ENCODE measurements around the gene ATXN1. TPM values are rescaled to one million over a fixed set of nuclear protein-coding genes. Genes with fewer than 3 reads are reported as not detected.

Gene ATXN1
- total RNA-seq, 4 donors from 2014 or later = 24.9 to 48.0 (median 36.8) TPM

- H3K4me3 ChIP-seq = no peak overlapping the region
- no peaks in the 10 kb centered on the region for H3K27me3 ChIP-seq
- 51 to 52% methylated on average over 3 of the region's 3 CpGs for WGBS, 2 donors
- peaks cover 0 to 5% (median 0%) of the 10 kb centered on the region in 3 donors for H3K36me3 ChIP-seq
- no peaks in the 10 kb centered on the region for H3K9me3 ChIP-seq
- peaks cover 0 to 7% (median 0%) of the 10 kb centered on the region in 4 donors for H3K4me1 ChIP-seq
- no peak overlapping the region for H3K27ac ChIP-seq
- no peak for DNase-seq (ENCODE audit: low spot score in 2 of 2)
- TF ChIP-seq CTCF (IDR thresholded peaks at IDR 0.05) (no peak), POLR2A (IDR thresholded peaks at IDR 0.05) (no peak), EP300 (IDR thresholded peaks at IDR 0.05) (no peak)
These were observed 288.8 kb downstream of the ATXN1 start for GRCh38 chr6:16472349-16473069.

- TF ChIP-seq EP300 (IDR thresholded peaks at IDR 0.05) = no peak
- no peak for TF ChIP-seq CTCF (IDR thresholded peaks at IDR 0.05)
- no peak for TF ChIP-seq POLR2A (IDR thresholded peaks at IDR 0.05)
- H3K4me3 ChIP-seq = no peak overlapping the region
- DNase-seq (ENCODE audit: low spot score in 2 of 2) = no peak
- H3K4me1 ChIP-seq = peaks cover 0 to 7% (median 0%) of the 10 kb centered on the region in 4 donors
- WGBS, 2 donors = 96 to 98% methylated on average over 3 of the region's 3 CpGs
- H3K9me3 ChIP-seq = no peaks in the 10 kb centered on the region
- H3K36me3 ChIP-seq = peaks cover 0 to 5% (median 0%) of the 10 kb centered on the region in 3 donors
- H3K27me3 ChIP-seq = no peaks in the 10 kb centered on the region
- no peak overlapping the region for H3K27ac ChIP-seq
These were observed 289.4 kb downstream of the ATXN1 start for GRCh38 chr6:16471910-16472297.

DNA sequence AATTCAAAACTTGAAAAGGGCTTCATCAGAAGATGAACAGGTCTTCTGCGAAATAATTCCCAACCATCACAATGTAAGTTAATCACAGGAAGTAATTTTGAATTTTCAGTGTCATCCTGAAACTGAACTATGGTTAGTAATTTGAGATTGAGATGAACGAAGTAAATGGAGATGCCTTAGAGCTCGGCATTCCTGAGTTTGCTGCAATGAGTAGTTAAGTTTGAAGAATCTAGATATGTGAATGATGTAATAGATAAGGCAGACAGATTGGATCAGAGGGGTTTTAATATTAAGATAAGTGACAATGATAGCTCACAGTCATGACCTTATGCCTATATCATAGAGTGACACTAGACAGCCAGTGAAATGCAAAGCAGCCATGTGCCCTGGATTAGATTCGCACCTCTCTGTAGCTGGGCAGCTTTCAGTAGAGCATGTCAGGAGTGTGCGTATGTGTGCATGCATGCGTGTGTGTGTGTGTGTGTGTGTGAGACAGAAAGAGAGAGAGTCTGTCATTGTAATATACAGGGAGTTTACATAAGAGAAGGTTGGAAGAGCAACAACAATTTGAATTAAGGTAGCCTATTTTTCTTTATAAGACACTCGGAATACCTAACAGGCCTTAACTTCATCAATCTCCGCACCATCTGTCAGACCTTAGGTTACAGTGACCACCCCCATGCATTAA lies 289.9 kb downstream of the ATXN1 start:
- Histone ChIP-seq H3K27me3 (no peaks in the 10 kb centered on the region), H3K27ac (no peak overlapping the region), H3K4me1 (peaks cover 0 to 7% (median 0%) of the 10 kb centered on the region in 4 donors), H3K9me3 (no peaks in the 10 kb centered on the region), H3K36me3 (peaks cover 0 to 5% (median 0%) of the 10 kb centered on the region in 3 donors), H3K4me3 (no peak overlapping the region)
- TF ChIP-seq POLR2A (IDR thresholded peaks at IDR 0.05) = no peak
- no peak for TF ChIP-seq EP300 (IDR thresholded peaks at IDR 0.05)
- TF ChIP-seq CTCF (IDR thresholded peaks at IDR 0.05) = no peak
- 72 to 79% methylated on average over 8 of the region's 8 CpGs for WGBS, 2 donors
- no peak for DNase-seq (ENCODE audit: low spot score in 2 of 2)

DNA sequence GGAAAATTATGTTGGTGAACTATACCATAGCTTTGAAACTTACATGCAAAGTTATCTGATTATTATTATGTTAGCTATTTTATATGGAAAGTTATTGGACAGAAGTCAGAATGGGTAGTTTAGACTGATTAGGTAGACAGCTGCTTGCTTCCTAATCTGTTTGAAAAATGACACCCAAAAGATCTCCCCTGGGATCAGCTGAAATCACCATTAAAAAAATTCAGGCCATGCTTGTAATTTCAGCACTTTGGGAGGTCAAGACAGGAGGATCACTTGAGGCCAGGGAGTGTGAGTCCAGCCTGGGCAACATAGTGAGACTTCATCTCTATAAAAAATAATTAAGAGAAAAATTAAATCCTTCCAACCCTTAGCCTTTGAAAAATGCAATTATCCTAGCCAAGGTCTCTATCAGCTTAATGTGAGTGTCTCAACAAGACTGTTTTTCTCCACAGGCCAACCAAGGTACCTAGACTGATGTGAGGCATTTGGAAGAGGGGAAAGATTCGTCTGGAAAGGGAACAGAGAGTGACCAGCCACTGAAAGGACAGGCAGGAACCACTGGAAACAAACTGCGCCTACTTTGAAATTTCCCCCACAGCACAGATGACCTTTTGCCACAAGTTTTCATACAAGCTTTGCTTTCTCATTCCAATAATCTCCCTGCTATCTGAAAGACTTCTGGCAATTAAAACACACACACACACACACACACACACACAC lies 290.6 kb downstream of the ATXN1 start:
- Histone ChIP-seq H3K9me3 (no peaks in the 10 kb centered on the region), H3K27ac (no peak overlapping the region), H3K4me1 (peaks cover 0 to 7% (median 0%) of the 10 kb centered on the region in 4 donors), H3K4me3 (no peak overlapping the region), H3K27me3 (no peaks in the 10 kb centered on the region), H3K36me3 (peaks cover 0 to 5% (median 0%) of the 10 kb centered on the region in 3 donors)
- WGBS, 2 donors = 20 to 33% methylated on average over 2 of the region's 2 CpGs
- TF ChIP-seq POLR2A (IDR thresholded peaks at IDR 0.05) (no peak), CTCF (IDR thresholded peaks at IDR 0.05) (no peak), EP300 (IDR thresholded peaks at IDR 0.05) (no peak)
- DNase-seq (ENCODE audit: low spot score in 2 of 2) = no peak
